GM20000 (cell line): ENCODE results near the gene TAAR6.
"Not testable (repeated sequence)": the region's sequence is repeated elsewhere in the genome, so short reads cannot be mapped to it uniquely, and the experiment has no call there.

ENCODE experiments used
- DNase-seq: peaks from one replicate; pipeline ENCODE4 v3.0.0; 2012; ENCODE audit warnings: low spot score
- CTCF ChIP-seq: IDR thresholded peaks from 2 replicates; pipeline ENCODE4 v1.5.1; 2012; ENCODE audit warnings: mild to moderate bottlenecking, control low read depth; ENCODE audit errors: extremely low read depth, missing control alignments

Gene TAAR6

GRCh38 chr6:132570221-132570777, at the start of gene TAAR6:
Gene TAAR6 (plus strand): TSS chr6:132570322. CDS start chr6:132570322, 0 bp downstream.
- DNase-seq = no peak
- no peak for TF ChIP-seq CTCF

- no peak for DNase-seq
- no peak for TF ChIP-seq CTCF
Observed at GRCh38 chr6:132520953-132521352, 49.2 kb upstream of the TAAR6 start.

GRCh38 chr6:132524646-132525045, 45.5 kb upstream of the TAAR6 start:
- no peak for TF ChIP-seq CTCF
- no peak for DNase-seq

- DNase-seq = no peak
- no peak for TF ChIP-seq CTCF
Observed at GRCh38 chr6:132525866-132526265, 44.3 kb upstream of the TAAR6 start.

- no peak for DNase-seq
- TF ChIP-seq CTCF = no peak
Observed at GRCh38 chr6:132526461-132526860, 43.7 kb upstream of the TAAR6 start.

GRCh38 chr6:132527791-132528190, 42.3 kb upstream of the TAAR6 start:
- no peak for TF ChIP-seq CTCF
- no peak for DNase-seq

GRCh38 chr6:132530293-132530974, 39.7 kb upstream of the TAAR6 start:
- peak; percentile 23 for TF ChIP-seq CTCF
- DNase-seq = peak; percentile 36

GRCh38 chr6:132534546-132534945, 35.6 kb upstream of the TAAR6 start:
- not testable (repeated sequence) for DNase-seq
